ENCODE results near the gene MAP4K5. TPM values are rescaled to one million over a fixed set of nuclear protein-coding genes. Genes with fewer than 3 reads are reported as not detected.

Gene MAP4K5
- total and polyA plus RNA-seq, 2 of the 4 experiments (the other 2 are of a cell fraction): 33.1 to 46.1 TPM

DNA sequence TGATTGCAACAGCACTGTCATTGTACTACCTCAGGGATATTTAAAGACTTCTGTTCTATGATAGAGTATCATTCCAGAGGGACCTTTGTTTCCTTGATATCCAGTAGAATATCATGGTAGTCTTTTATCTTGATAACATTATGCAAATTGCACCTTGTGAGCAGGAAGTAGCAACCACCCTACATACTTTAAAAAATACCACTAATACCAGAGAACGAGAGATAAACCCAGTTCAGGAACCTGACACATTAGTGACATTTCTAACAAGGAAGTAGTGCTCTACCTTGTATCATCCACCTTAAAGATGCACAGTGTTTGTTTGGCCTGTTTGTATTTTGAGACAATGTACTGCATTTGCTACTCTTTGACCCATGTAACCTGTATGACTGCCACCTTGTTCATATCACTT is 8.8 kb upstream of the MAP4K5 start:
- no peaks in the 10 kb centered on the region for H4K20me1 ChIP-seq (ENCODE audit: insufficient read depth, low read length)
- H3K14ac ChIP-seq (replicated peaks; ENCODE audit: low read depth, low read length): no peak overlapping the region
- TF ChIP-seq SMC3 (IDR thresholded peaks at IDR 0.05; ENCODE audit: low read depth, low read length) (no peak), MAFK (IDR thresholded peaks at IDR 0.05; ENCODE audit: low read depth, low read length) (no peak)
- H3K9ac ChIP-seq (ENCODE audit: low read depth, low read length): no peak overlapping the region
- no peak overlapping the region for H4K91ac ChIP-seq (ENCODE audit: insufficient read depth, low read depth, low read length)
- H2AK9ac ChIP-seq (replicated peaks; ENCODE audit: low read depth, low read length, poor library complexity): no peak overlapping the region
- DNase-seq (no peak), ATAC-seq (ENCODE audit: low read depth) (no peak)
- no peaks in the 10 kb centered on the region; the same call in 1 of the 2 replicates for H3K27me3 ChIP-seq (ENCODE audit: control insufficient read depth, insufficient read depth, low read length)
- H2BK120ac ChIP-seq (ENCODE audit: low read depth, low read length): no peak overlapping the region
- POLR2A ChIA-PET (ENCODE audit: unreplicated experiment): no interaction called here
- dilution Hi-C loops (cut with HindIII; ENCODE audit: low sequenced_read_pairs, unreplicated experiment) (no loop called here), intact Hi-C loops (cut with micrococcal nuclease) (no loop called here), in situ Hi-C loops (cut with MboI; ENCODE audit: low sequenced_read_pairs) (loop anchor here (5.0 kb wide), 1 partner anchor 236 kb away; no protein-coding TSS in a partner anchor)
- no peaks in the 10 kb centered on the region for H3K9me3 ChIP-seq (ENCODE audit: control insufficient read depth, insufficient read depth, low read length)
- H2BK15ac ChIP-seq (ENCODE audit: low read depth, low read length): no peak overlapping the region
- H2BK20ac ChIP-seq (ENCODE audit: low read depth, low read length): no peak overlapping the region
- H3K4me3 ChIP-seq (ENCODE audit: insufficient read depth, low read depth, low read length): no peak overlapping the region
- H2BK5ac ChIP-seq (ENCODE audit: low read depth, low read length, poor library complexity, severe bottlenecking): no peak overlapping the region
- H3K36me3 ChIP-seq (ENCODE audit: control insufficient read depth, insufficient read depth, low read length): no peaks in the 10 kb centered on the region
- no peak overlapping the region for H3K4ac ChIP-seq (ENCODE audit: low read depth, low read length)
- no peak overlapping the region for H4K5ac ChIP-seq (ENCODE audit: low read depth, low read length)
- BruUV-seq (replicated peaks): no TSS peak
- H3K56ac ChIP-seq (ENCODE audit: extremely low read depth, insufficient read depth, low read length): no peak overlapping the region
- H3K9me1 ChIP-seq (ENCODE audit: insufficient read depth, low read length): no peaks in the 10 kb centered on the region
- no peaks in the 10 kb centered on the region for H3K79me1 ChIP-seq (ENCODE audit: low read depth in 1 of 2, low read length in 2 of 2)
- no peak overlapping the region for H3K27ac ChIP-seq (ENCODE audit: insufficient read depth, low read length)
- H3K4me1 ChIP-seq (ENCODE audit: control insufficient read depth, insufficient read depth, low read length): no peaks in the 10 kb centered on the region
- no peak overlapping the region for H3K4me2 ChIP-seq (ENCODE audit: low read depth, low read length)
- no peak overlapping the region for H3K23ac ChIP-seq (ENCODE audit: low read depth, low read length)
- H2AFZ ChIP-seq (replicated peaks; ENCODE audit: low read length, poor library complexity): no peak overlapping the region
- H3K18ac ChIP-seq (ENCODE audit: low read depth, low read length): no peak overlapping the region
- no CpG with 5 or more reads among the region's 1 CpG for WGBS, 2 experiments (ENCODE audit: extremely low coverage in 2 of 2, insufficient read length in 1 of 2)
- H4K8ac ChIP-seq (ENCODE audit: low read depth in 2 of 2, low read length in 2 of 2): no peak overlapping the region
- CTCF ChIA-PET: interaction anchor here (0.6 to 1.1 kb wide), 2 partner anchors 231 to 320 kb away, joined by 3 to 5 read pairs; no protein-coding TSS in a partner anchor
- H2AK5ac ChIP-seq (ENCODE audit: low read depth, low read length): no peak overlapping the region

All from IMR-90 (cell line).